OCI-LY1 (cell line): Measurements from ENCODE around the gene RPS6KA2.

ENCODE experiments used
- CTCF ChIP-seq: fragments of 200-600 bp; sonication (generic), shearing (Covaris generic); IDR thresholded peaks from 2 replicates; pipeline ENCODE4 v1.5.1; 2017; ENCODE audit warnings: mild to moderate bottlenecking, antibody characterized with exemption, low read length, moderate library complexity, mixed read lengths
- EZH2 ChIP-seq: fragments of 200-600 bp; sonication (generic), shearing (Covaris generic); IDR thresholded peaks from 2 replicates; pipeline ENCODE4 v1.8.0; 2017; ENCODE audit warnings: borderline replicate concordance, mixed run types, mild to moderate bottlenecking, antibody characterized with exemption, low read length, moderate library complexity, mixed read lengths

GRCh38 chr6:166469426-166469961 lies 157.6 kb downstream of the RPS6KA2 start:
- no peak for TF ChIP-seq CTCF
- no peak for TF ChIP-seq EZH2
